Iris pigment epithelial cell (primary cell): ENCODE results near the gene GBX1.

Experiments
- DNase-seq: peaks from one replicate; pipeline ENCODE4 v3.0.0-alpha.2; 2011; ENCODE audit warnings: low read depth

Gene GBX1

DNA sequence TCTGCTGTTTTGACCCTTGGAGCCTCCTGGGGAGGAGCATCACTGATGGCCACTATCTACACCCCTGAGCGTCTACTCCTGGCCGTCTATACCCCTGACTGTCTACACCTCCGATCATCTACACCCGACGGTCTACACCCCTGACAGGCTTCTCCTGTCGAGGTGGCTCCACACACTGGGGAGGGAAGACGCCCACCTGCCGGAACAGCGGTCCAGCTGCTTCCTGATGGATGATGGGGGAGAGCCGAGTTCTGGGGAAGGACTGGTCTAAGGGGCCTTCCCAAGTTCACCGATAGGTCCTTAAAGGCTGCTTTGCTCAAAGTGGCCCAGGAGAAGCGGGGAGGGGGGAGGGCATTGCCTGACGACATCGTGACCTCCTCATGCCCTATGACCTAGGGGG is 39.4 kb downstream of the GBX1 start:
- no peak for DNase-seq

DNA sequence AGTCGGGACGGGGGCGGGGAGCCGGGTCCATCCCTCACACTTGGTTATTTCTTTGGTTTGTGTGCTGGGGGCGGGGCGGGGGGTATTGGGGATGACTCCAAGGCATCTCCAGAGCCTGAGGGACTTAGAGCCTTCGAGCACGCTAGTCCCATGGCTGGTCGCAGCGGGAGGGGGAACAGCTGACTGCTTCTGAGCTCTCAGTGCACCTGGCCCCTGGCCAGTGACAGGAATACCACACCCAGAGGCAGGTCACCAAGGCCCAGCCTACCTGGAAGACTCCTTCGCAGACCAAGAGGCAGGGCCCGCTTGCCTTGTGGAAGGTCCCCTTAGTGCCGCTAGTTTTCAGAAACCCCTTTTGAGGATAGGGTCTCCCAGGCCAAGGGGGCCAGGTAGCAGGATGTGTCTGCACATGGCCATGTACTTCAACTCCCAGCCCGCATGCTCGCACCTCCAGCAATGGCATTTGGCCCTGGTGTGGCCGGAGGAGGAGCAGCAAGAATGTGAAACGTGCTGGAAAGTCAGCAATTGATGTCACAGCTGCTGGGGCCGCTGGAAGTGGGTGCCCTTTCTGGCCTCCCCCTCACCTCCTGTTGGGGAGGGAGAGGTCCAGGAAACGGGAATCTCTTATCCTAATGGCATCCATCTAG is 40.9 kb downstream of the GBX1 start:
- DNase-seq = no peak

DNA sequence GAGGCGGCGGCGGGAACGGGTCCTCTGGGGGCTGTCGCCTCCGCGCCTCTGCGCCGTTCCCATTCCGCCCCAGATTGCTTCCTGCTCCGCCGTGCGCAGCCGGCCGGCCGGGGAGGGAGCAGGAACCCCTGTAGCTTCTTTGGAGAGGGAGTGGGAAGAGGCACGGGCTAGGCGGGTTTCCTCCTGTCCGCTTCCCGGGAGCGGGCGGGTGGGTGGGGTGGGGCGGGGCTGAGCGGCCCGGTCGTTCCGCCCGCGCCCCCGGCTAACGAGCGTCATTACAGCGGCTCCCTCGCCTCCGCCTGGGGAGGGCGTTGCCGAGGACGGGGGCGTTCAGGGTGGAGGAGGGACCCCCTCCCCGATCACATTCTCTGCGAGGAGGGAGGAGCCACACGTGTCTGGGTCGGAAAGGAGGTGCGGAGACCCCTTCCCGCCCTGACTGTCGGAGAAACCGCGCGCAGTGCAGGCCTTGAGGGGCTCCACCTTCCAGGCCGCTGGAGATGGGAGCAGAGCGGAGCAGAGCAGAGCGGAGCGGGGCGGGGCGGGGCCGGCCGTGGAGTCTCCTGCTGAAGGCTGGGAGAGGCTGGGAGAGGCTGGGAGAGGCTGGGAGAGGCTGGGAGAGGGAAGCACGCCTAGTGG is 41.5 kb downstream of the GBX1 start:
- DNase-seq = peak; percentile 6

DNA sequence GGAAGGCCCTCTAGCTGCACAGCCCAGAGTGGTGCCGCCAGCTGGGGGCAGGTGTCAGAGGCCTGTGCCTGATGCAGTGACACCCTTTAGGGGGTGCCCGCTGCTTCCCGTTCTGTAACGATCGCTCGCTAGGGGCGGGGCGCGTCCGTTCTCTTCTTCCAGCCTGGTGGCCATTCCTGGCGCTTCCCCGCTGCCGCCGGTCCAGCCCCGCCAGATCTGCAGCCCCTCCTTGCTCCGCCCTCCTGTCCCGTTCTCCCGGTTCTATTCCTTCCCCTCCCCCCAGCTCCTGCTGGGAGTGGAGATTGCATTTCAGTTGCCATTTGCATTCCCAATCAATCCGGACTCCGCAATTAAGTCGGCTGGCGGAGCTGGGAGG is 42.0 kb downstream of the GBX1 start:
- no peak for DNase-seq

DNA sequence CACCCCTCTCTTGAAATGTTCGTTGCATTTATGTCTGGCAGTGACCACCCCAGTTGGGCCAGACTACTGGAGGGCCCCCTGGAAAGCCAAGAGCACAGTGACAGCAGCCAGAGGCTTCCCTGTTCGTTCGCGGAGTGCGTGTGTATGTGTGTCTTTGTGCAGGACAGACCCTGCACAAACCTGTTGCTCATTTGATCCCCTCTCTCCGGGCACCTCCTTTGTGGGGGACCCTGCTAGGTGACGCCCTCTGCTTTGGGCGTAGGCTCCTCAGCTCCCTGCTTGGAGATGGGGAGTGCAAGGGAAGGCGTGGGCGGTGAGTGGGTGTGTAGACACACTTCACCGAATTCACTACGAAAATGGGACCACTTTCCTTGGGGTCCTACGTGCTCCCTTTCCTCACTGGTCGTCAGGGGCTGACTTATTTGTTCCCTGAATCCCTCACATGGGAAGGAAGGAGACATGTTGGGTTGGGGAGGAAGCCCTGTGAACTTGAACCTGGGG is 42.5 kb downstream of the GBX1 start:
- no peak for DNase-seq

DNA sequence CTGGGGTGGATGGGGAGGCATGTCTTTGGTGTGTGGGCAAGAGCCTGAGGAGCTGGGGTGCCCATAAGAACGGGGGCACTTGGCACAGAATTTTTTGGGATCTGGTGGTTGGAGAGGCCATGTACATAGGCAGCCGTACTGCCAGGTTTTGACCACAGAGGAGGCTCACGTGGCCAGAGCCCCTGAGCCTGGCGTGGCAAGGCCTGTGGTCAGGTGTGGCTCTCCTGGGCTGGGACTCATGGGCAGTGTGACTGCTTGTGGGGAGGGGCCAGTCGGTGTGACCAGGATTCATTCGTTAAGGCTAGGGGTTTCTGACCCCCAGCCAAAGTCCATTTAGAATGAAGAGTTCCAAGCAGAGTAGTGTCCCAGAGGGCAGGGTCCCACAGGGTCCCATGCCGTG is 43.0 kb downstream of the GBX1 start:
- no peak for DNase-seq

DNA sequence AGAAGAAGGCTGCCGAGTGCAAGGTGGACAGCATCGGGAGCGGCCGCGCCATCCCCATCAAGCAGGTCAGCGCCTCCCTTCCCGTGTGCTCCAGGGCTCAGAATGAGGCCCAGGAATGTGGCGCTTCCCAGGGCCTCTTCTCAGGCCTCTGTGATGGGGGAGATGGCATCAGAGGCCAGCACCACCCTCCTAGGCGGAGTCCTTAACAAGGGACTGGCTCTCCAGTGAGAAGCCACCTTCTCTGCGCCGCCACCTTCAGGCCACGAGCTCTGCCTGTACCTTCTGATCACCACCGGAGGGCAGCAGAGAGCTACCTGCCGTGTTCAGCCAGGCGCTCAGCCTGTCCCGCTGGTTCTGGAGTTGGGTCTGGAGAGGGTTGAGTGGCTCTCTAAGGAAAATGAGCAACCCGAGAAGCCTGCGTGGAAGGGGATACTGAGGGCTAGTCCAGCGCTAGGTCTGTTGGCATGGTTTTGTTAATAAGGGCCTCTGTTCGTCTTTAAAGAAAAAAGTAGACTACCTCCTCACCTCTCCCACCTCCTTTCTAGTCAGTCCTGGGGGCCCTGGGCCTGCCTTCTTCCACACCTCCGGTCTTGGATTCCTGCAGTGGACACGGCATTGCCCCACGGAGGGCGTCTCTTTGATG is 43.6 kb downstream of the GBX1 start:
- DNase-seq = peak; percentile 64

DNA sequence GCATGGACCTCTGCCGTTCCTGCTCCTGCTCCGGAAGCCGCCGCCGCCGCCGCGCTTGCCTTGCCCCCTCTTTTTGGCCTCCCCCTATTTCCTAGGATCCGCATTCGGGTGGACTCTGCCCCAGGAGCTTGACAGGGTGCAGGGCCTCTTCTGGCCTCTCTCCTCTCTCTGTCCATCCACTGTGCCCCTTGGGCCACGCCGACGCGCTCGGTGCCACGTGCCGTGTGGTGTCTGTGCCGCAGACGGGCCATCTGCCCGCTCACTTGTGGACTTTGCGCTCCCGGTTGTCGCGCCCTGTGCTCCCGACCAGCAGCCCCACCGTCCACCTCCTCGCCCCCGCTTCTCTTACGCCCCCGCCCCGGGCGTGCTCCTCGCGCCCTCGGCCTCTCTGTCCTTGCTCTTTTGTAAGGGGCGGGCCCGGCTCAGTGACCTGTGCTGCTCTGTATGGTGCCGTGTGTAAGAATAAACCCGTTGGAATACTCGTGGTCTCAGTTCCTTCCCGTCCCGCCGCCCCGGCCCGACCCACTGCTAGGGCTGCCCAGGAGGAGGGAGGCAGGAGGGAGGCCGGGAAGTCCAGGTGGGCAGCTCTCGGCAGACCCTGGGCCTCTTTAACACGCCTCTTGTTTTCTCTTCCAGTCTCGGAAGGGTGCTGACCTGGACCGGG is 44.2 kb downstream of the GBX1 start:
- DNase-seq = no peak

DNA sequence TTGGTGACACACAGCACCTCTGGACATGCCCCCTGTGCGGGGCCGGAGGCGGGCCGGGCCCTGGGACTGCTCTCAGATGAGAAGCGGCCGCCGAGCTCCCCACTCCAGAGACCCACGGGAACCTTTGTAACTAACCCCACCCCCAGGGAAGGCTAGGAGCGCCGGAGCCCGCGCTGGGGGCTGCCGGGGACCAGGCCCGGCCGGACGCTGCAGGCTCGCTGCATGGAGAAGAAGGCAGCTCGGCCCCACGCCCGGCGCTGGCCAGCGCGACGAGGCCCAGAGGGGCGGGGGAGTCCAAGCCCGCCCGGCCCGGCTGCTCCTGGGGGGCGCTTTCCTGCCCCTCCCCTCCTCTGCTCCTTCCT is 44.7 kb downstream of the GBX1 start:
- DNase-seq = no peak

DNA sequence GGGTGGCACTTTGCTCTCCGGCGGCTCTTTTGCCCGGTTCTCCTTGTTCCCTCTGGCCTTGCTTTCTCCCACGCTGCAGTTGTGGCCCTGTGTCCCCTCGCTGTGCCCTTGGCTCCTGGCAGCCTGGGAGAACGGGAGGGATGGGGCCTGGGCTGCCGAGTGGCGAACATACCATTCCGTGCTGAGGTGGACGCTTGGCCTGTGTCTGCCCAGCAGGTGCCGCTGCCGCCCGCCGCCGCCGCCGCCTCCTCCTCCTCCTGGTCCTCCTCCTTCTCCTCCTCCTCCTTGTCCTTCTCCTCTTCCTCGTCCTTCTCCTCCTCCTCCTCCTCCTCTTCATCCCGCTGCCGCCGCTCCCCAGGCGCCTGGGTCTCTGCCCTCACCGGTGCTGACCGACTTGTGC is 45.2 kb downstream of the GBX1 start:
- peak; percentile 10 for DNase-seq

DNA sequence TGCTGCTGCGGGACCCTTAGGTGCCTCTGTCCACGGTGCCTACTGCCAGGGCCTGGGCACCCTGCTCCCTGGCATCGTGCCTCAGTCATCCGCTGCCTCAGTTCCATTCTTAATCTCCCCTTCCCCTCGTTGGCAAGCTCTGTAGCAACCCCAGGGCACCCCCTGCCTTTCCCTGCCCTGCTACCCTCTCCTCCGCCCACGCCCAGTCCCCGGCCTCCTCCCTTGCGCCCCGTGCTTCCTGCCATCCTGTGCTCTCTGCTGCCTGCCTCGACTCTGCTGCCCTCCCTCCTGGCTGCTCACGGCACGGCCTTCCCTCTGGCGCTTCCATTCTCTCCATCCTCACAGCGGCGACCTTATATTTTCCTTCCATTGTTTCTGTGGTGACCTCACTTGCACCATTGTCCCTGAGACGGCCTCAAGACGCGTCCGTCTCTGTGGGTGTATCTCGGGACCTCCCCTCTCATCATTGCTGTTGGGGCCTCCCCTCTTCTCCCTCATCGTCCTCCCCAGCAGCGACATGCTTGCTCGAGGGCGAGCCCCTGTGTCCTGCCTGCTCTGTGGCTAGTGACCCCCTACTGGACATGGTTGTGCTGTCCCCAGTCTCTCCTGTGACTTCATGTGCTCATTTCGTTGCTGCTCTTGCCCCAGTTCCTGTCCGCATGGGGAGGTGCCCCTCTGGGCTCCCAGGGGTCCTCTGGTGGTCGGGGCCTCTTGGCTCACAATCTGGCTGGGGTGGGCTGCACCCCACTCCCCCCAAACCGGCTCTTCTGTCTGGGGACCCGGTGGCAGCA is 45.9 kb downstream of the GBX1 start:
- DNase-seq = no peak

DNA sequence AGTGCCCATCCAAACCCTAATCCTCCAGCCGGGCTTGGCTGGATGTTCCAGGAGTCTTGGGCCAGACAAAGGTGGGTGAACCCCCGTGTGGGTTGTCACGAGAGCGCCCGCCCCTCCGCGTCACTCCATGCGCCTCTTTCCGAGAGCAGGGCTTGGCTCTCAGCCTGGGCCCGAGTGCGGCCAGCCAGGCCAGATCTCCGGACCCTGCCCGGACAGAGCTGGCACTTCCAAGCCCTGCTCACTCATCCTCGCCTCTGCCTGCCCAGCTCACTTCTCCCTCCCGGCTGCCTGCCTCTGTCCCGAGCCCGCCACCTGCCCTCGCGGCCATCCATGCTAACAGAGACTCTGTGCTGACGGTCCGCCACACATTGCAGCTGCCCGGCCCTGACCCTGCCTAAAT is 46.6 kb downstream of the GBX1 start:
- no peak for DNase-seq

DNA sequence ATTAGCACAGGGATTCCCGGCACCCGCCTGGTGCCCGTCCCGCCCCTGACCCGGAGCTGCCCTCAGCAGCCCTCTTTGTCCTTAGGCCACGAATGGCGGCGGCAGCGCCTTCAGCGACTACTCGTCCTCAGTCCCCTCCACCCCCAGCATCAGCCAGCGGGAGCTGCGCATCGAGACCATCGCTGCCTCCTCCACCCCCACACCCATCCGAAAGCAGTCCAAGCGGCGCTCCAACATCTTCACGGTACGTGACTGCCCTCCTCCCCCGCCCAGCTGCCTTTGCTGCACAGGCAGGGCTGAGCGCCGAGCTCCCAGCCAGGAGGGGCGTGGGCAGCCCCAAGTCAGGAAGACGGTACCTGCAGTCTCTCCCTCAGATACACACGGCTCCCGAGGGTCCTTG is 47.6 kb downstream of the GBX1 start:
- no peak for DNase-seq

DNA sequence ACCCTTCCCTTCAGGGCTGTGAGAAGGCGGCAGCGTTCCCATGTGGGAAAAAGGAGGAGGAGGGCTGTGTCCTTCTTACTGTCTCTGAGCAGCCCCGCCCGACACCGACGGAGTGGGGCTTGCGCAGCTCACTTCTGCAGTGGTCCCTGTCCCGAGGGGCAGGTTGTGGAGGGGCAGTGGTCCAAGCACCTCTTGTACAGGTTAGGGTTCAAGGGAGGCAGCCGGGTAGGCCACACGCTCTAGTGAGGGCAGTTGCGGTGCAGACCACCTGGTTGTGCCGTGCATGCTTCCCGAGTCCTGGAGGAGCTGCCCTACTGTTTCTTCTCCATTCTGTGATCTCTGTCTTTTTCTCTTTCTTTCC is 48.5 kb downstream of the GBX1 start:
- no peak for DNase-seq

DNA sequence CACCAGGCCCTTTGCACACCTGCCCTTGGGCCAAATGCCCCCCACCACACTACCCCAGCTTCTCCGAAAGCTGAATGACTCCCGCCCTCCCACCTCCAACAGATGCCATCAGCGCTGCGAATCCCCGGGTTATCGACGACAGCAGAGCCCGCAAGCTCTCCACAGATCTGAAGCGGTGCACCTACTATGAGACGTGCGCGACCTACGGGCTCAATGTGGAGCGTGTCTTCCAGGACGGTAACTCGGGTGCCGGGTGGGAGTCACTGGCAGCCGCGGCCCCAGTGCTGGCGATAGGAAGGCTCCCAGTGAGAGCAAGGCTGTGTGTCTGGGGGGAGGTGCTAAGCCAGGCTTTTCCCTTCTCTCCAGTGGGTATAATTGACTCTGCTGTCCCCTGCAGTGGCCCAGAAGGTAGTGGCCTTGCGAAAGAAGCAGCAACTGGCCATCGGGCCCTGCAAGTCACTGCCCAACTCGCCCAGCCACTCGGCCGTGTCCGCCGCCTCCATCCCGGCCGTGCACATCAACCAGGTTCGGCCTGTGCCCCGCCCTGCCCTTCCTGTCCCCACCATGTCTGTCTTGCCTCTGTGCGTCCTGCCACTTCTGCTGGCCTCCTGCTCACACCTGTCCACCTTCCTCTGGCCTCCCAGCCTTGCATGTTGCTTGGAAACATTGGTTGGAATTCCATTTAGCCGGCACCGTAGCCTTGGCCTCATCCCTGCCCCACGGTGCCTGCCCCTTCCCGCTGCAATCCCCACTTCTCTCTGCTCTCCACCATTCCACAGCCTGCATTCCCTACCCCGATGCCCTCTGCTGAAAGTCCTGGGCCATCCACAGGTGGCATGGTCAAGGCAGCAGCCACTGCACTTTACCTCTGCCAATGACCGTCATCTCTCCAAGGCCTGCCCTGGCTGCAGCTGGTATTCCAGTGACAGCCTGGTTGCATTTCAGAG is 49.1 kb downstream of the GBX1 start:
- no peak for DNase-seq

DNA sequence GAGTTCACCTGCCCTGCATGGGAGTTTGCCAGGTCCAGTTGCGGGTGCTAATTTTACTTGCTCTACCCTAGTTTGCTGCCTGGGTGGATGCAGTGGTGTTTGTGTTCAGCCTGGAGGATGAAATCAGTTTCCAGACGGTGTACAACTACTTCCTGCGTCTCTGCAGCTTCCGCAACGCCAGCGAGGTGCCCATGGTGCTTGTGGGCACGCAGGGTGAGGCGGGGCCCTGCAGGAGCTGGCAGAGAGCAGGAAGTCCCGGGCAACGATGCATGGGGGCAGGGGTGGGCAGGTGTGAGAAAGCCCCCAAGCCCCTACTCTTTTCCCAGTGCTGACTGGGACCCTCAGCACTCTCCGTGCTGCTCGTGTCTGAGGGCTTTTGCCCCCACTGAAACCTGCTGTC is 49.9 kb downstream of the GBX1 start:
- no peak for DNase-seq

DNA sequence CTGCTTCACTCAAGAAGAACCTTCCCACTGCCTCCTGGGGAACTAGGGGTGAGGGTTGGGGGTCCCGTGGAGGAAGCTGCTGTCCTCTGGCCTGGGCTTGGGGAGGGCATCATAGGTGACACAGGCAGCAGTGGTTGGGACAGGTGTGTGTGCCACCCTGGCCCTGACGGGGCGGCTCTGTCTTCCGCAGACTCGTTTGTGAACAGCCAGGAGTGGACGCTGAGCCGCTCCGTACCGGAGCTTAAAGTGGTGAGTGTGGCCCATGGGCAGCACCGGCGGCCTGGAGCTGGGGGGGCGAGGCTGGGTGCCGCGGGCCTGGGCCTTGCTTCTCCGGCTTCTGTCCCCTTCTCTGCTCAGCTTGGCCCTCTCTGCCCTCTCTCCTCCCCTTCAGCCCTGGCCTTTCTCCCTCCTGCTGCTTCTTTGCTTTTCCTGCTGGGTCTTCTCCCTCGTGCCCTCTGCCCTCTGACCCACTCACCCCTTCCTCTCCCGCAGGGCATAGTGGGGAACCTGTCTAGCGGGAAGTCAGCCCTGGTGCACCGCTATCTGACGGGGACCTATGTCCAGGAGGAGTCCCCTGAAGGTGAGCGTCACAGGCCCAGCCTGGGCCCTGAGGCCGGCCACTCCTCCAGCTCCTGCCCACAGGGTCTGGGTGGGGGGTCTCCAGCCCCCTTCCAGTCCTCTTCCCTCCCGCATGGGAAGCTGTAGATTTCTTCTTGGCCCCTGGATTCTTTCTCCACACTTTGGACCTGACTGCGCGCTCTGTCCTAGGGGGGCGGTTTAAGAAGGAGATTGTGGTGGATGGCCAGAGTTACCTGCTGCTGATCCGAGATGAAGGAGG is 50.7 kb downstream of the GBX1 start:
- DNase-seq = no peak

DNA sequence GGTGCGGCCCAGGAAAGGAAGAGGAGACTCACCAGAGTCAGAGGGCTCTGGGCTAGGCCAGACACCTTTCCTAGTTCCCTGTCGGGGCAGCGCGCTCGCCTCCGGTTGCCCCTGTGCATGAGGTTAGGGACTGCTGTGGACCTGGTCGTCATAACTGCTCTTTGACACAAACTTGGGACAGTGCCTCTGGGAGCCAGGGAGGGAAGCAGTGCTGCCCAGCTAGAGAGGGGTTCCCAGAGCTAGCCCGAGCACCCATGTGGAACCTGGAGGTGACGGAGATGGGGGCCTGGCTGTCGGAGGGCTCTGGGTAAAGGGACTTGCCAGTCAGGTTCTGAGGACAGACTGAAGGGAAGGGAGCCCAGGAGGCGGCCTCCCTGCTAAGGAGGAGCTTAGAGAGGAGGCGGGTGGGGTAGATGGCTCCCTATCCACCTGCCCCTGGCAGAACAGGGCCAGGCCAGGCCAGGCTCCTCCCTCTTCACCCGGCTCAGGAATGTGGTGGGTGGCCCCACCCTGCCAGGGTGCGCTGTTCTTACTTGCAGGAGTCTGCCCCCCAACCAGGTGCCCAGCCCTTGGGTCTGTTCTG is 51.6 kb downstream of the GBX1 start:
- peak; percentile 16 for DNase-seq

DNA sequence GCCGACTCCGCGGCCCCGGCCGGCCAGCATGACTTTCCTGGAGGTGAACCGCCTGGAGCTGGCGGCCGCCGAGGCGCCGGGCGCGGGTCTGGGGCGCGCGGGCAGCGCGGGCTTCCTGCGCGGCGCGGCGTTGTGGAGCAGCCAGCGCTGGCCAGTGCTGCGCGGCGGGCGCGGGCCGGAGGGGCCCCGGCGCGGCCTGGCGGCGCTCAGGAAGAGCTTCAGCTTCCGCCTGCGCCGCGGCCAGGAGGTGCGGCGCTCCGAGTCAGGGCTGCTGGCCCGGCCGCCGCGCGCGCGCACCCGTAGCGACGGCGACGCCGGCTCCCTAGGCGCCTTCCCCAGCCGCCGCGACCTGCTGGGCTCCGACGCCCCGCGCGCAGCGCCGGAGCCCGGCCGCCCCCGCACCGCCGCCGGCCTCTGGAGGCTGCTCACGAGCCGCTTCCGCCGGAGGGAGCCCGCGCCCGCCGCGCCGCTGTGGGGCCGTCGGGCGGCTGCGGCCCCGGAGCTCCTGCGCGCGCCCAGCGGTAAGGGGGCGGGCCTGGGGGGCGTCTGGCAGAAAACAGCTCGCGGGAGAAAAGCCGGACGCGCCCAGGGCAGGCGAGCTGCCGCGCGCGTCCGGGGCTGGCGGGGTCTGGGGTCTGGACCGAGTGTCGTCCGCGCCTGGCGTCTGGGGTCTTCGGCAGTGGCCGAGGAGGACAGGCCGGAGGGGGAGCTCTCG is 52.2 kb downstream of the GBX1 start:
- DNase-seq = peak; percentile 46
